Endothelial cell of umbilical vein (primary cell): ENCODE results near the gene INPP5A.

Source experiments
- CTCF ChIP-seq, 2 donors: IDR thresholded peaks; 1 replicate in 1 of 2; 2 replicates in 1 of 2; pipeline ENCODE4 v1.5.1; 2011; ENCODE audit warnings: low read length in 2 of 2, mild to moderate bottlenecking in 2 of 2, moderate library complexity in 2 of 2, control low read depth in 1 of 2, inconsistent platforms in 1 of 2, low read depth in 1 of 2; ENCODE audit not compliant: insufficient read depth in 1 of 2; ENCODE audit errors: extremely low read depth in 1 of 2
- EZH2 ChIP-seq: IDR thresholded peaks from 2 replicates; pipeline ENCODE4 v1.6.1; 2012; ENCODE audit warnings: borderline replicate concordance, low read depth, mild to moderate bottlenecking, moderate library complexity, low read length, inconsistent platforms; ENCODE audit not compliant: severe bottlenecking
- POLR2A ChIP-seq: IDR thresholded peaks from 2 replicates; pipeline ENCODE4 v1.6.1; 2012; ENCODE audit warnings: low read depth, mild to moderate bottlenecking, control low read depth, low read length
- POLR2AphosphoS5 ChIP-seq: IDR thresholded peaks from 2 replicates; pipeline ENCODE4 v1.6.1; 2012; ENCODE audit warnings: low read depth, mild to moderate bottlenecking, control low read depth, low read length, moderate library complexity; ENCODE audit not compliant: insufficient read depth

GRCh38 chr10:132544744-132545658, 7.4 kb downstream of the INPP5A start:
- TF ChIP-seq CTCF (IDR thresholded peaks at IDR 0.05; ENCODE audit: extremely low read depth in 1 of 2, insufficient read depth in 1 of 2, low read depth in 1 of 2, low read length in 2 of 2) (no peak), POLR2AphosphoS5 (no peak), POLR2A (no peak), EZH2 (no peak)
